A172 (cell line): ENCODE measurements around the gene OCIAD1. TPM values are rescaled to one million over a fixed set of nuclear protein-coding genes. Genes with fewer than 3 reads are reported as not detected.
"Not testable (repeated sequence)": the region's sequence is repeated elsewhere in the genome, so short reads cannot be mapped to it uniquely, and the experiment has no call there.

Experiments
- DNase-seq: peaks from one replicate; pipeline ENCODE4 v3.0.0-alpha.2; 2015; ENCODE audit warnings: low spot score
- total RNA-seq: library from RNA; depleted of rRNA; stranded (reverse); fragments of >200 nt; shearing (Covaris generic); gene quantifications from 2 replicates; pipeline ENCODE4 v1.2.3, GENCODE V29; 2014

OCIAD1 gene
- total RNA-seq, 1 experiment from 2014 or later = 183 TPM

DNA sequence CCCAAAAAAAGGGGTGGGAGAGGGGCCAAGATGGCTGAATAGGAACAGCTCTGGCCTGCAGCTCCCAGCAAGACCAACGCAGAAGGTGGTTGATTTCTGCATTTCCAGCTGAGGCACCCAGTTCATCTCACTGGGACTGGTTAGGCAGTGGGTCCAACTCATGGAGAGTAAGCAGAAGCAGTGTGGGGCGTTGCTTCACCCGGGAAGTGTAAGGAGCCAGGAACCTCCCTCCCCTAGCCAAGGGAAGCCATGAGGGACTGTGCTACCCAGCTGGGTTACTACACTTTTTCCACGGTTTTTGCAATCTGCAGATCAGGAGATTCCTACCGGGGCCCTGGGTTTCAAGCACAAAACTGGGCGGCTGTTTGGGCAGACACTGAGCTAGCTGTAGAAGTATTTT lies 13.9 kb upstream of the OCIAD1 start:
- no peak for DNase-seq

DNA sequence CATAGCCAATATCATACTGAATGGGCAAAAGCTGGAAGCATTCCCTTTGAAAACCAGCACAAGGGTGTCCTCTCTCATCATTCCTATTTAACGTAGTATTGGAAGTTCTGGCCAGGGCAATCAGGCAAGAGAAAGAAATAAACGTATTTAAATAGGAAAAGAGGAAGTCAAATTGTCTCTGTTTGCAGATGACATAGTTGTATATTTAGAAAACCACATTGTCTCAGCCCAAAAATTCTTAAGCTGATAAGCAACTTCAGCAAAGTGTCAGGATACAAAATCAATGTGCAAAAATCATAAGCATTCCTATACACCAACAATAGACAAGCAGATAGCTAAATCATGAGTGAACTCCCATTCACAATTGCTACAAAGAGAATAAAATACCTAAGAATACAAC lies 9.5 kb upstream of the OCIAD1 start:
- not testable (repeated sequence) for DNase-seq

DNA sequence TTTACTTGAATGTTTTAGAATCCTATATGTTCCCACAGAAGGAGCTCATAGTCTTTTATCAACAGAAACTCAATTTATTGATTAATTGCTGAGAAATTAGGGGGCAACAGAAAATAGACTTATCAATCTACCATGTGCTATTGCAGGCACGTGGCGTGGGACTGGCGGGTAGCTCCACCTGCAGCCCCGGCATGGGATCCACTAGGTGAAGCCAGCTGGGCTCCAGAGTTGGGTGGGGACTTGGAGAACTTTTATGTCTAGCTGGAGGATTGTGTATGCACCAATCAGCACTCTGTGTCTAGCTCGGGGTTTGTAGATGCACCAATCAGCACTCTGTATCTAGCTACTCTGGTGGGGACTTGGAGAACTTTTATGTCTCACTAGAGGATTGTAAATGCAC lies 3.3 kb upstream of the OCIAD1 start:
- no peak for DNase-seq

DNA sequence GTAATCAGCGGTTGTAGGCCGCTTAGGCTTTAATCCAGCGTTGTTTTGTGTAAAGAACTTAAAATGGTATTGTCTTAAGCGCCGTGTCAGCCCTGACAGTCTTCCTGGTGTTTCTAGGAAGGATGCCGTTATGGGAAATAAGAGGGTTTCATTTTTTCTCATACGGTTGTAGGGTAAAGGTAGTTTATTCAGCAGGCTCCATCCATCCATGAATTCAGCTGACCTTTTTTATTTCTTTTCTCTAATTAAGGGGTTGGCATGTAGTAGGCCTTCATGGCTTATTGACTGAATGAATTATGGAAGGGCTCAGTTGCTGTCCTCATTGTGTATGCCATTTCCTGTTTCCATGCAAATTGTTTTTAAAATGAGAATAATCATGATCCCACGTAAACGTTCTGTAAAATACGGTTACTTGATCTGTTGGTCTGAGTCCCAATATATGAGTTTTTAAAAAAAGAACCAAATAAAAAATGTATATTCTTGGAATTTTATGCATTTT lies 693 bp downstream of the OCIAD1 start:
- no peak for DNase-seq

DNA sequence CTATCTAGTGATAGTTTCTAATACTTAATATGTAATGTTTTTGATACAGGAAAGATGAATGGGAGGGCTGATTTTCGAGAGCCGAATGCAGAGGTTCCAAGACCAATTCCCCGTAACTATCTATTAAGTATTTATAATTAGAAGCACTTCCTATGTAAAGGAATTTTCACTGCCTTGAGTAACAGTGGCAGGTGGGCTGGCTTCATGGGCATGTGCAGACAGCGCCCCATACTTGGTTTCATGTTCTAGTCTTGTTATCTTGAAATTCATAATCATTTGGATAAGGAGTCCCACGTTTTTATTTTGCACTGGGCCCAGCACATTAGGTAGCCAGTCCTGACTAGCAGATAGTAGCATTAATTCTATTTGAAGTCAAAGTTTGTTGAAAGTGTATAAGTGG lies 1.7 kb downstream of the OCIAD1 start:
- DNase-seq = no peak

DNA sequence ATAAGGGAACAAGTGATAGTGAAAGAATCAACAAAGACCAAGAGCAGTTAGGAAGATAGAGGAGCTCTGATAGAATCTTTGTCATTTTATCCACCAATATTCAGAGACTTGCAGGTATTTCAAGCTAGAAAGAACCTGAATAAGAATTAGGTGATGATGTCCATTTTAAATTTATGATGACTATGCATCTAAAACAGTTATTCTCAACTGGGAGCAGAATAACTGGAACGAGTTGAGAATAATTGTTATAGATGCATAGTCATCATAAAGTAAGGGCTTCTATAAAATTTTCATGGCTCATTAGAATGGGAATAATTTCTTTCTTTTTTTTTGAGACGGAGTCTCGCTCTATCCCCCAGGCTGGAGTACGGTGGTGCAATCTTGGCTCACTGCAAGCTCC lies 5.8 kb downstream of the OCIAD1 start:
- no peak for DNase-seq

DNA sequence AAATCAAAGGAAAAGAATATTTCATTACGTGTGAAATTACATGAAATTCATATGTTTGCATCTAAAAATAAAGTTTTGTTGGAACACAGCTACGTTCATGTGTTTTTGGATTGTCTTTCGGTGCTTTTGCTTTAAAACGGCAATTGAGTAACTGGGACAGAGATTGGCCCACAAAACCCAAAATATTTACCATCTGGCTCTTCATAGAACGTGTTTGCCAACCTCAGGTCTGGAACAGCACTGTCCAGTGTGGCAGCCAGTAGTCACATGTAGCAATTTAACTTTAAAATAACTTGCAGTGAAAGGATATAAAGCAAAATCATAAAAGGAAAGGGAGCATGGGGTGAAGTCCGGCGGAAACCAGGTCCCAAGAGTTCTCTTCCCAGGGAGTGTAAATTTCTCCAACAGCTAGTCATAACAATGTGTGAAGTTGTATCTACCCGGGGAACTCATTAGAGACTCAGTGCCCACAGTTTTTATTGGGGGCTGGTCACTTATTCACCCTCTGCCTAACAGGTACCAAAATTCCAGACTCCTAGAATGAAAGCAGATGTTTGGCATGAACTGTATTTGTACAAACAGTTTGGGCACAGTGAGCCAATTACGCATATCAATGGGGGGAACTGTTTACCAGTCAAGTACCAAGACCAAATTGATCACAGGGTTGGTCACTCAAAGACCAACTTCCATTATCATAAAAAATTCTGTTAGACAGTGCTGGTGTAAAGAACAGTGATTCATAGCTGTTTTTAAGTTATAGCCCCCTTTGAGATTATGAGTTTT lies 10.3 kb downstream of the OCIAD1 start:
- no peak for DNase-seq

DNA sequence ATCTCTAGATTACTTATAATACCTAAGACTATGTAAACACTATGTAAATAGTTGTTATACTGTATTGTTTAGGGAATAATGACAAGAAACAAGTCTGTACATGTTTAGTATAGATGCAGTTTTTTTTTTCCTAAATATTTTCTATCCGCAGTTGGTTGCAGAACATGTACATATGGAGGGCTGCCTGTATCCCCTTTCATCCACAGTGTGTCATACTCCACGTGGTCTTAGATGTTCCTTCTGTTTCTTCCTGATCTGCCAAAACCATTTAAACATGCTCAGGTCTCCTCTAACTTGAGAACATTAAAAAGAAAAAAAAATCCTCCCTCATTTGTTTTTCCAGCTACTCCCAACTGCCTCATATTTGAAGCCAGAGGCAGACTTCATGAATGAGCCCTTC lies 14.0 kb downstream of the OCIAD1 start:
- no peak for DNase-seq

DNA sequence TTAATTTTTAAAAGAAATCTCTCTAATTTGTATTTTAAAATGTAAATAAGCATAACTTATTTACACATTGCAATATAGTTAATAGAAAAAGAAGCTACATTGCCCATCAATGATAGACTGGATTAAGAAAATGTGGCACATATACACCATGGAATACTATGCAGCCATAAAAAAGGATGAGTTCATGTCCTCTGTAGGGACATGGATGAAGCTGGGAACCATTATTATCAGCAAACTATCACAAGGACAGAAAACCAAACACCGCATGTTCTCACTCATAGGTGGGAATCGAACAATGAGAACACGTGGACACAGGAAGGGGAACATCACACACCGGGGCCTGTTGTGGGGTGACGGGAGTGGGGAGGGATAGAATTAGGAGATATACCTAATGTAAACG lies 17.9 kb downstream of the OCIAD1 start:
- DNase-seq = not testable (repeated sequence)

DNA sequence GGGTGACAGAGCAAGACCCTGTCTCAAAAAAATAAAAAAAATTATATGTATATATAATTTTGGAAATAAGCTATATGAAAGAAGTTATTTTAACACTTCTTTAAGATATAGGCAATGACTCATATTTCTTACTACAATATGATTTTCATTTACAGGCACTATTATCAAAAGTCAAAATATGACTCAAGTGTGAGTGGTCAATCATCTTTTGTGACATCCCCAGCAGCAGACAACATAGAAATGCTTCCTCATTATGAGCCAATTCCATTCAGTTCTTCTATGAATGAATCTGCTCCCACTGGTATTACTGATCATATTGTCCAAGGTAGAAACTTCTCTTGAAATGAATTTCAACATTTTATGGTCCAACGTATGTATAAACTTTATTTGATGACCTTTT lies 20.8 kb downstream of the OCIAD1 start:
- DNase-seq = no peak

DNA sequence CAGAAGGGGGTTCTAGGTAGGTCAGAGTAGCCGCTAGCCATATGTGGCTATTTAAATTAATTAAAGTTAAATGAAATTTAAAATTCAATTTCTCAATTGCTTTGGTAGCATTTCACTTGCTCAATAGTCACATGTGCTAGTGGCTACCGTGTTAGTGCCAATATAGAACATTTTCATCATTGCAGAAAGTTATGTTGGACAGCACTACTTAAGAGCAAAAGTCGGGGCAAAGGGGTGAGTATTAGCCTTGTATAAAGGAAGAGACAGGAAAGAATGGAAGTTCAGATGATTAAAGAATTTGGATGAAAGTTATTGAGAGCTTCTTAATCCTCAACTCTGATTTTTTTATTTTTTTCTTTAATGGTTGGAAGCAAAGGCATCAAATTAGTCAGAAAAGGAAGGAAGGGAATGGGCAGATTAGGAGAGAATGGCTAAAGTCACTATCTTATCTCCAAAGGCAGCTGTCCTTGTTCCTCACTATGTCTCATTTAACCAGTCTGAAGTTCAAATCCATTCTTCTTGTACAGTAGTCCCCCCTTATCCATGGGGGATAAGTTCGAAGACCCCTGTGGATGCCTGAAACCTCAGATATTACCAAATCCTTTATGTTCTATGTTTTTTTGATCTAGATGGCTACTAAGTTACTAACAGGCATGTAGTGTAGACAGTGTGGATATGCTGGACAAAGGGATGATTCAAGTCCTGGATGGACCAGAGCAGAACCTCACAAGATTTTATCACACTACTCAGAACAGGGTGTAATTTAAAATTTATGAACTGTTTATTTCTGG lies 22.9 kb downstream of the OCIAD1 start:
- DNase-seq = no peak

DNA sequence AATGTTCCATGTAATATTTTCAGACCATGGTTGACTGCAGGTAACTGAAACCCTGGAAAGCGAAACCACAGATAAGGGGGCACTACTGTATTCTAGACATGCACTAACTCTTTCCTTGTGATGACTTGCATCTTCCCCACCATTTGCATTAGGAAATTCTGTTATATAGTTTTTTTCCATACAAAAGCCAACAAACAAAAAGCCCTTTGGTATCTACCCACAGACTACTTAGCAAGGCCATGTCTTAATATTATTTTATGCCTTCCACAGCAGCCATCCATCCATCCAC lies 23.5 kb downstream of the OCIAD1 start:
- DNase-seq = no peak

DNA sequence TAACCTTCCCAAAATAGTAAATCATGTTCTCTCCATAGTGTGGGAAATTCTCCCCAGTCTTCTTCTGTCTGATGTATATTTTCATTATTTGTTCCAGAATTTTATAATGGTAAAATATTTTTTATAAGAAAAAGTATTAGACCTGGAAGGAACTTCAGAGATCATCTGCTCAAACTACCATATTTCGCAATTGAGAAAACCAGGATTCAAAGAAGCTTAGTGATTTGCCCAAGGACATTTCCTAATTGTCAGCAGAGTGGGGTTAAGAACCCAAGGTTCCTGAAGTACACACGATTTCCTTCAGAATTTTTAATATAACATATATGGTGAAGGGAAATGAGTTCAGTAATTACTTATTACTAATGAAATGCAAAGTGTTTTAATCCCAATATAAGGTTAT lies 24.1 kb downstream of the OCIAD1 start:
- no peak for DNase-seq

DNA sequence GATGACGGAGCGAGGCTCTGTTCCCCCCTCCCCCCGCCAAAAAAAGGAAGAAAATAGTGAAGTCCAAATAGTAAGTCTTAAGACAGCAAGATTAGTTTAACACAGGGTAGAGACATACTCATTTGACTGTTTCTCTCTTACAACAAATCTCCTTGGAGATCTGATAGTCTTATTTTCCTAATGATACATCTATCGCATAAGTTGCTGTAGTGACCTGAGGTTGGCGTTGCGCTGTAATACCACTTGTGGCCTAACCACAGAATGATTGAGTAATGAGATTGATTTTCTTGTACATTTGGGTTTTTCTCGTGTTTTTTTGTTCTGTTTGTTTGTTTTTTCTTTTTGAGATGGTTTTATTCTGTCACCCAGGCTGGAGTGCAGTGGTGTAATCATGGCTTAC lies 27.2 kb downstream of the OCIAD1 start:
- DNase-seq = no peak

DNA sequence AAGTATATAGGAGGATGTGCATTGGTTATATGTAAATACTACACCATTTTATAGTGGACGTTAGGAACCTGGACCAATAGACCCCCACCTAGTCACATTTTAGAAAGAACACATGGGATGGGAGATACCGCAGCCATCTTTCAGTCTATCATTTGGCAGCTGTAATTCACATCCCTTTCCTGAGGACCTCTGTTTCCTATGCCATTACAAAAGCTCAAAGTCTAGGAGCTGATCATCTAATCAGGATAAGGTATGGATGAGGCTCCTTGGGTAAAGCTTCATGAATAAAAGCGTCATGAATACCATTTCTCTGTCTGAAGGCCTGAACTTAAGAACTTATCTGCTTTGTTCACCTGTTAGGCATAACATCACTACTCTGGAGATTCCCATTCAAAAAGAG lies 31.1 kb downstream of the OCIAD1 start:
- no peak for DNase-seq

DNA sequence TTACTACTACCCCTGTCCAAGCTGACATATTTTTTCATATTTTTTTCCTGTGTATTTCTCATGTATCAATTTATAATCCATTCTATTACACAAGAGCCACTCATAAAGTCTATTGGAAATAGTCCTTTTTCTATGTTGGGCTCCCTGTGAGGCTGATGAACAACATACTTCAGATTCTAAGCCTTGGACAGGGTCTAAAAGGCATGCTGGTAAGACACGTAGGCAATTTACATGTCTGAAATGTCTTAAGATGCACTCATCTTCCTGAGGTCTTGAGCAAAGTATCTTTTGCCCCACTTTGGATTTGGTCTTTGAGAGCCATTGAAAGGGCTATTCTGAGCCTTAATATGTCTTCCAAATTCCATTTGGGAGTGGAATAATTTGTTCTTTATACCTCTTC lies 31.8 kb downstream of the OCIAD1 start:
- no peak for DNase-seq

DNA sequence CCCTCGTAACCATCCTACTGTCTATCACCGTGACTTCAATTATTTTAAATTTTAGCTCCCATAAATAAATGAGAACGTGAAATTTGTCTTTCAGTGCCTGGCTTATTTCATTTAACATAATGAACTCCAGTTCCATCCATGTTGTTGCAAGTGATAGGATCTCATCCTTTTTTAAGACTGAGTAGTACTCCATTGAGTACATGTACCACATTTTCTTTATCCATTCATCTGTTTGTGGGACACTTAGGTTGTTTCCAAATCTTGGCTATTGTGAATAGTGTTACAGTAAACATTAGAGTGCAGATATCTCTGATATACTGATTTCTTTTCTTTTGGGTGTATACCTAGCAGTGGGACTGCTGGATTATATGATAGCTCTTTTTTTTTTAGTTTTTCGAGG lies 32.8 kb downstream of the OCIAD1 start:
- DNase-seq = no peak

DNA sequence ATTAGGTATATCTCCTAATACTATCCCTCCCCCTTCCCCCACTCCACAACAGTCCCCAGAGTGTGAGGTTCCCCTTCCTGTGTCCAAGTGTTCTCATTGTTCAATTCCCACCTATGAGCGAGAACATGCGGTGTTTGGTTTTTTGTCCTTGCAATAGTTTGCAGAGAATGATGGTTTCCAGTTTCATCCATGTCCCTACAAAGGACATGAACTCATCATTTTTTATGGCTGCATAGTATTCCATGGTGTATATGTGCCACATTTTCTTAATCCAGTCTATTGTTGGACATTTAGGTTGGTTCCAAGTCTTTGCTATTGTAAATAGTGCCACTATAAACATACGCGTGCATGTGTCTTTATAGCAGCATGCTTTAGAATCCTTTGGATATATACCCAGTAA lies 33.8 kb downstream of the OCIAD1 start:
- not testable (repeated sequence) for DNase-seq

DNA sequence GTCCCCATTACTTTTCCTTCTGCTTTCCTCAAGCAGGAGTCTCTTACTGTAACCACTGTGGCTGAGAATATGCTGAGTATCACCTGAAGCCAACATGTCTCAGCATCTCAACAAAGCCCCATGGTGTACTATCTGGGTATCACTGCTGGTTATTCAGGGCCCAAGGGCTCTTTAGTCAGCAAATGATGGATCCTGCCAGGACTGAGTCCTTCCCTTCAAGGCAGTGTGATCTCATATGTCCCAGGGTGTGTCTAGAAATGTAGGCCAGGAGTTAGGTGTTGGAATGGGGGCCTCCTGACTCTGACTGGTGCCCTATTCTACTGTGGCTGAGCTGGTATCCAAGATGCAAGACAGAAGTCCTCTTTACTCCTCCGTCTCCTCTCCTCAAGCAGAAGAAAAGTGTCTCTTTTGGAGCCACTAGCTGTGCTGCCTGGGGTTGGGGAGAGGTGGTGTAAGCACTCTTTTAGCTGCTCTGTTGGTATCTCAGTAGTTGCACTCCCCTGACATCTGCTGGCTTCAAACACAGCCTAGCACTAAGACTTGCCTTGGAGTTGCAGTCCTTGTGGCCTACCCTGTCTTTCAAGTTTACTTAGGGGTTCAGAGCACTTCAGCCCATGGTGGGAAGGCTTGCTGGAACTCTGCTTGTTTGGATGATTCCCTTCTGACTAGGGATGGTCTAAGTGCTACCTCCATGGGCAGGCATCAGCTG lies 47.1 kb downstream of the OCIAD1 start:
- no peak for DNase-seq

DNA sequence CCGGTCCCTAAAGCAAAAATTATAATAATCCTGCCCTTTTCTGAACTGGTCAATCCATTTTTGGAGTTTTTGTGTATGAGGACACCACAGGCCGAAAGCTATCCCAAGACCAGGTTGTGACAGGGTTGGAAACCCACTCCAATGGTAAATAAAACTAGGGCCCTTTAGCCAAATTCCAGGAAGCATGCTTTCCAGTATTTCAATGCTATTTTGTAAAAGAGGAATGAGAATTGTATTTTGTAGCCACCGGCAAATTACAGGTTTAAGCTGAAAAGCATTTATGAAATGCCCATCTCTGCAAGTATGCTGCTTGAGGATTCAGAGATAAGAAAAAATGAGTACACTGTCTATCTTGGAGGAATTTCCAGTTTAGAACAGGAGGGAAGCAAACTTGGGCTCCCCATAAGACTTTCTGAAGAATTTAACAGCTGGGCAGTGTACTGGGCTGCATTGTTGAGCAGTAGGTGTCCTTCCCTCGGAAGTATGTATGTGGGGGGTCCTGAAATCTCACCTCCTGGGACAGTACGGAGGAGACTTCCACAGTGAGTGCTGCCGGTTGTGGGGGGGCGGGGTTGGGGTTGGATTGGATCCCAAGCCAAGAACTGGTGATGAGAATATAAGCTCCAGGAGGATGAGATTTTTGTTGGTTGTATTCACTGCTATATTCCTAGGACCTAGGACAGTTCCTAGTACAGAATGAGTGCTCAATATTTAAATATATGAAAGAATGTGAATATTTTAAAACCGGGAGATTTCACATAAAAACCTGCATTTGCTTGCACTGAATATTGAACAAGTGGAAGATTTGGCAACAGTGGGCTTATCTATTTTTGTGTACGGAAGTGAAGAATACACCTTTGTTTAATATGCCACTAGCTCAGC lies 48.9 kb downstream of the OCIAD1 start:
- no peak for DNase-seq

DNA sequence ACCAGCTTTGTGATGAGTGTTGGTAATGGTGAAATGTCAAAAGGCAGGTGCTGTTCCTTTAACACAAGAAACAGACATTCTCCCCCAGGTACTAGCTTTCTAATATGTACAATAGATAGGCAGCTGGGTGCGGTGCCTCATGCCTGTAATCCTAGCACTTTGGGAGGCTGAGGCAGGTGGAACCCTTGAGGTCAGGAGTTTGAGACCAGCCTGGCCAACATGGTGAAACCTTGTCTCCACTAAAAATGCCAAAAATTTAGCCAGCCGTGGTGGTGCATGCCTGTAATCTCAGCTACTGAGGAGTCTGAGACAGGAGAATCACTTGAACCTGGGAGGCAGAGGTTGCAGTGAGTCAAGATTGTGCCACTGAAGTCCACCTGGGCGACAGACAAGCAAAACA lies 50.8 kb downstream of the OCIAD1 start:
- not testable (repeated sequence) for DNase-seq

DNA sequence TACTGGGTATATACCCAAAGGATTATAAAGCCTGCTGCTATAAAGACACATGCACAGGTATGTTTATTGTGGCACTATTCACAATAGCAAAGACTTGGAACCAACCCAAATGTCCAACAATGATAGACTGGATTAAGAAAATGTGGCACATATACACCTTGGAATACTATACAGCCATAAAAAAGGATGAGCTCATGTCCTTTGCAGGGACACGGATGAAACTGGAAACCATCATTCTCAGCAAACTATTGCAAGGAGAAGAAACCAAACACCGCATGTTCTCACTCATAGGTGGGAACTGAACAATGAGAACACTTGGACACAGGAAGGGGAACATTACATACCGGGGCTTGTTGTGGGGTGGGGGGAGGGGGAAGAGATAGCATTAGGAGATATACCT lies 58.9 kb downstream of the OCIAD1 start:
- DNase-seq = not testable (repeated sequence)
